ENCODE measurements around the gene CXXC5. TPM values are rescaled to one million over a fixed set of nuclear protein-coding genes. Genes with fewer than 3 reads are reported as not detected.

The CXXC5 gene
- total RNA-seq, 4 donors from 2014 or later = 52.3 to 81.8 (median 62.6) TPM

DNA sequence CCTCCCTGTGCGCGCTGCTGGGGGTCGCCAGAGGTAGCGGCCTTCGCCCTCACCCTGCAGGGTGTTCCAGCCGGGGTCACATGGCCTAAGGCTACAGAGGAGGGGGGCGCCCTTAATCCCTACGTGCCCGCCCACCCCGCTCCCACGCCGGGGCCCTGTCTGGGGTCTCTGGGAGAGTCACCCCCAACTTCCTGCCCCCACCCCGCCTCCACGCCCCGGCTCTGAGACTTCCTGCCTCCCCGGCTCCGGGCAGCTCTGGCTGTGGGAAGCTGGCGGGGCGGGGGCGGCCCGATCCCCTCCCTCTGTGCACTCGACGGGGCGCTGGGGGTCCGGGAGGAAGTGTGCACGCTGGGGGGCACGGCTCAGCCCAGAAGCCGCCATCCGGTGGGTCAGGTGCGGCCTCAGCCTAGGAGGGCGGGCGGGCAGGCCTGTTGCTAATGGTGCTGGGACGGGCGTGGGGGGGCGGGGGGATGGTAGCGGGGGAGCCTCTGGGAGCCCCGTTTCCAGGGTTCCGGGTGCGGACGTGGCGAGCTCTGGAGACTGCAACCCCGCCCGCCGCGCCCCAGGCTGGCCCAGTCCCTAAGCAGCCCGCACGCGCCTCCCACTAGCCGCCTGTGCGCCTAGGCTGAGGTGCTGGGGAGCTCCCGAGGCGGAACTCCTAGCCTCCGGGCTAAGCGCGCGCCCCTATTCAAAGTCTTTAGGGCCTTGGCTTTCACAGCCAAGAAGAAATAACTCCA is 61.6 kb downstream of the CXXC5 start:
- peak in 1 of 2 donors; percentile 34 for DNase-seq
- 42 to 64% methylated on average over 6 to 27 of the region's 56 CpGs for WGBS, 2 donors
- Histone ChIP-seq H3K9me3 (no peaks in the 10 kb centered on the region), H3K27me3 (no peaks in the 10 kb centered on the region), H3K27ac (peak overlapping the region in 2 of 3 donors; percentile 23 to 46), H3K4me3 (replicated peaks in 1 of 3) (peak overlapping the region in 1 of 3 donors; percentile 11), H3K4me1 (peaks cover 24 to 42% of the 10 kb centered on the region in 2 donors), H3K36me3 (no peaks in the 10 kb centered on the region)
- intact Hi-C loops (cut with DNase I) = no loop called here
- no peak for TF ChIP-seq POLR2A (IDR thresholded peaks at IDR 0.05)
- TF ChIP-seq CTCF (IDR thresholded peaks at IDR 0.05) = no peak

DNA sequence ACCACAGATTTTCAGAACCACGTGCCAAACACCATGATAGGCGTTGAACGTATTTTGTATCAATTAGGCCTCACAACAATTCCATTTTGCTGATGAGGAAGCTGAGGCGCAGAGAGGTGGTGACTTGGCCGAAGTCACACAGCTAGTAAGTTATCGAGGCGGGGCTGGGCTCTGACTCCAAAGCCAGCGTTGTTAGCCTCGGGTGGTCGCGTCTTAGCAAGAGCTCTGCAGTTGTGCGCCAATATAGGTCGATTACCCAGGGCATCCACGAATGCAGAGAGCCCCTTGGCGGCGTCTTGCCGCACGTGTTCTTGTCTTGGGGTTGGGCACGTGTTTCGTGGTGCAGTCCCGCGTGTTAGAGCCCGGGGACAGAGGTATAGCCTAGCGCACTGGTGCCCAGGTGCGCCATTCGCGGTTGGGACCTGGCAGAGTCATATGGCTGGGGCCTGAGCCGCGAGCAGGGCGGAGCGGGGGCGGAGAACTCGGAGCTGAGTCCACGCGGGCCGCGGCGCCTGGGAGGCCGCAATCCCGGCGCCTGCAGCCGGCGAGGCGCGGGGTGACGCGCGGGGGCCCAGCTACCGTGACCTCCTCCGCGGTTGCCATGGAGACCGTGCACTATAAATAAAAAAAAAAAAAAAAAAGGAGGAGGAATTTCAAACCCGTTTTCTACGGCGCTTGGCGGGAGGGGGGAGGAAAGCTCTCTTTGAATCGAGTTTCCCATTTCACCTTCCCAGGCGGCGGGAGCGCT is 62.3 kb downstream of the CXXC5 start:
- H3K36me3 ChIP-seq = no peaks in the 10 kb centered on the region
- peak; percentile 74 to 87 for DNase-seq
- peak overlapping the region in 1 of 3 donors; percentile 31 for H3K4me3 ChIP-seq (replicated peaks in 1 of 3)
- no peaks in the 10 kb centered on the region for H3K9me3 ChIP-seq
- WGBS, 2 donors = 12 to 13% methylated on average over 41 to 48 of the region's 60 CpGs
- H3K27me3 ChIP-seq = no peaks in the 10 kb centered on the region
- intact Hi-C loops (cut with DNase I) = no loop called here
- H3K27ac ChIP-seq = peak overlapping the region in 1 of 3 donors; percentile 59
- H3K4me1 ChIP-seq = peaks cover 24 to 42% of the 10 kb centered on the region in 2 donors
- TF ChIP-seq CTCF (IDR thresholded peaks at IDR 0.05) = no peak
- TF ChIP-seq POLR2A (IDR thresholded peaks at IDR 0.05) = no peak

DNA sequence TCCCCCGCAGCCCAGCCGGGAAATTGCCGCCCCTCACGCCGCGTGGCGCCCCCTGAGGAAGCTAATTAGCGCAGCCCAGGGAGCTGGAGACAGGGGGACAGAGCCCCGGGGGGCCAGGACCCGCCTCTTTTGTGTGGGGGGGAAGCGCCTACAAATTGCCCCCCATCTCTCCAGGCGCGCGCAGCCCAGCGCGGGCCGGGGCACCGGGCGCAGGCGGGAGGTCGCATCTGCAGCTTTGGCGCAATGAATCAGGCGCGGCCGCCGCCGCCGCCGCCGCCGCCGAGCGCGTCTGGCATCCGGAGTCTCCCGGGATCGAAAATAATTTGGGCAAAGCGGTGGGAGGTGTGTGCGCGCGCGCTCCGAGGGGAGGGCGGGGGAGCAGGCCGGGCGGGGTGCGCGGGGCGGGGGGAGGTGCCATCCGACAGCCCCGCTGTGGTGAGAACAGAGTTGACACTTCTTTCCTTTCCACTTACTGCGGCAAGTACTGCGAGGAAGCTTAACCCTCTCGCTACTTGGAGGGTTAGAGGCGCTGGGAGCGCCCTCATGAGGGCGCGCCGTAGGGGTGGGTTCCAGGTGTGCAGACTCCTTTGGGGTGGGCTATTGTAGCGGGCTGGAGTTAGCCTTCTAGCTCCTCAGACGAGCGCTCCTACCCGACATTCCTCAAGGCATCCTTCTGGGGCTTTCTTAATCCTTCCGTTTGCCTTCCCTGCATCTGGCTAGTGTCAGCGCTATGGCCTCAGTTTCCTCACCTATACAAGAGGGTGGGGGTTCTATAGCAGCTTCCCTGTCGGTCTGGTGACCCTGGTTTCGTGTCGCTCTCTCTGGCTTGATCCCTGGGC is 63.1 kb downstream of the CXXC5 start:
- peaks cover 24 to 42% of the 10 kb centered on the region in 2 donors for H3K4me1 ChIP-seq
- no peaks in the 10 kb centered on the region for H3K36me3 ChIP-seq
- DNase-seq = peak; percentile 55 to 66
- intact Hi-C loops (cut with DNase I) = no loop called here
- H3K27me3 ChIP-seq = no peaks in the 10 kb centered on the region
- peak overlapping the region in 1 of 3 donors; percentile 59 for H3K27ac ChIP-seq
- no peaks in the 10 kb centered on the region for H3K9me3 ChIP-seq
- 1 to 6% methylated on average over 16 to 21 of the region's 68 CpGs for WGBS, 2 donors
- peak overlapping the region in 2 of 3 donors; percentile 17 to 31 for H3K4me3 ChIP-seq (replicated peaks in 1 of 3)
- no peak for TF ChIP-seq POLR2A (IDR thresholded peaks at IDR 0.05)
- no peak for TF ChIP-seq CTCF (IDR thresholded peaks at IDR 0.05)

GRCh38 chr5:139711906-139712224 is 63.7 kb downstream of the CXXC5 start:
- peaks cover 24 to 42% of the 10 kb centered on the region in 2 donors for H3K4me1 ChIP-seq
- peak overlapping the region in 1 of 3 donors; percentile 31 for H3K4me3 ChIP-seq (replicated peaks in 1 of 3)
- DNase-seq = peak; percentile 49 to 67
- no peaks in the 10 kb centered on the region for H3K9me3 ChIP-seq
- H3K36me3 ChIP-seq = no peaks in the 10 kb centered on the region
- 0 to 20% methylated on average over 1 of the region's 19 CpGs for WGBS, 2 donors
- peak overlapping the region in 1 of 3 donors; percentile 59 for H3K27ac ChIP-seq
- intact Hi-C loops (cut with DNase I) = no loop called here
- TF ChIP-seq POLR2A (IDR thresholded peaks at IDR 0.05) (no peak), CTCF (IDR thresholded peaks at IDR 0.05) (no peak)
- no peaks in the 10 kb centered on the region for H3K27me3 ChIP-seq
